GM03348 (cell line): Measurements from ENCODE around the gene GINS3.

Experiments used
- DNase-seq: peaks from one replicate; pipeline ENCODE4 v3.0.0; 2012; ENCODE audit warnings: low spot score

The GINS3 gene

GRCh38 chr16:58392215-58393137, at the start of gene GINS3:
TSS of gene GINS3 (plus strand) at chr16:58392471. CDS start at chr16:58392602, 131 bp downstream.
- DNase-seq = peak; percentile 94

GRCh38 chr16:58343562-58343961, 48.7 kb upstream of the GINS3 start:
- no peak for DNase-seq

- DNase-seq = no peak
Measured at GRCh38 chr16:58345574-58346354, 46.5 kb upstream of the GINS3 start.

- DNase-seq = no peak
Measured at GRCh38 chr16:58346831-58347371, 45.4 kb upstream of the GINS3 start.

- DNase-seq = no peak
Measured at GRCh38 chr16:58348986-58349385, 43.3 kb upstream of the GINS3 start.

DNA sequence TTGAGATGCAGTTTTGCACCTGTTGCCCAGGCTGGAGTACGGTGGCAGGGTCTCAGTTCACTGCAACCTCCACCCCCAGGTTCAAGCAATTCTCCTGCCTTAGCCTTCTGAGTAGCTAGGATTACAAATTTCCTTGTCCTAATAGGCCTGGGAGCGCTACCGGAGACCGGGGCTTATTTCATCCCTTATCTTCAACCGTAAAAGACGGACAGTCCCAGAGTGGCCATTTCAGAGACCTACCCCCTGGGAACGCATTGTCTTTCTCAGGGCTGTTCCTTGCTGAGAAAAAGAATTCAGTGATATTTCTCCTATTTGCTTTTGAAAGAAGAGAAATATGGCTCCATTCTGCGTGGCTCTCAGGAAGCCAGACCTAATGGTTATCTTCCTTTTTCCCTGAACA, 39.6 kb upstream of the GINS3 start:
- no peak for DNase-seq

- DNase-seq = no peak
Measured at GRCh38 chr16:58360041-58360634, 32.1 kb upstream of the GINS3 start.

- no peak for DNase-seq
Measured at GRCh38 chr16:58361726-58362125, 30.5 kb upstream of the GINS3 start.

DNA sequence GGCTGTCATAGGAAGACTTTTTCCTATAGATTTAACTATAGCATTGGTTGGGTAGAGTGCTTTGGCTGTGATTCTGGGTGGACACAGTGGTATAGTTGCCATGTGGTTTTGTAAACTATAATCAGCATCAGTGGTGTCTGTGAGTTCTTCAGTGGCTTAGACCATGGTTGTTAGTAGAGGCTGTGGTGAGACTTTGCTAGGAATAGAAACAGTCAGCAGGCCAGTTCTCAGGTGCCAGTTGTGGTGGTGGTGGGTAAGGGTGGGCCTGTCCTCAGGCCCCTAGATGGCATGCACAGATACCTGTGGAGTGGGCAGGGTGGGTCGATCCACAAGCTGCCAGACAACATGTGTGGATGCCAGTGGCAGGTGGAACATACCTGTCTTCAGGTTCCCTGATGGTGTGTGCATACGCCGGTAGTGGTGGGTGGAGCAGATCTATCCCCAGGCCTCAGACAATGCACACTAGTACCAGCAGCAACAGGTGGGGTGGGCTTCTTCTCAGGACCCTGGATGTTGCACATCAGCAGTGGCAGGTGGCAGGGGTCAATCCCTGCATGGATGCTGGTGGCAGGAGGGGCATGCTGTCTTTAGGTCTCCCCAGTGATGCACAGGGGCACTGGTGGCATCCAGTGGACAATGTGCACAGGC, 28.4 kb upstream of the GINS3 start:
- DNase-seq = no peak

DNA sequence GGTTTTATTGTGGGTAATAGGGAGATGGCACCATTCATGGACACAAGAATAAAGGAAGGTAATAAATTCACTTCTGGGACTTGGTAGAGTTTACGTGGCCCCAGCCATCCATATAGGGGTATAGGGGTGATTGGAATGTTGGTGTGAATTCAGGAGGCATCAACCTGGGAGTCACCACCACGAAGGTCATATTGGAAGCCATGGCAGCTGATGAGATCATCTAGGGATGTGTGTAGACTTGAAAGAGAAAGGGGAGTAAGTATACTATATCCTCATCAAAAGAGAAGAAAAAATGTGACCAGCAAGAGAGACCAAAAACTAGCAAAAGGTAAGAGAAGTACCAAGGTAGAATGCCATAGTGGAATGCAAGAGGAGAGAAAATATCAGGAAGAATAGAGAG, 26.6 kb upstream of the GINS3 start:
- DNase-seq = no peak

GRCh38 chr16:58366247-58367031, 25.8 kb upstream of the GINS3 start:
- DNase-seq = no peak

GRCh38 chr16:58367252-58367651, 25.0 kb upstream of the GINS3 start:
- no peak for DNase-seq

DNA sequence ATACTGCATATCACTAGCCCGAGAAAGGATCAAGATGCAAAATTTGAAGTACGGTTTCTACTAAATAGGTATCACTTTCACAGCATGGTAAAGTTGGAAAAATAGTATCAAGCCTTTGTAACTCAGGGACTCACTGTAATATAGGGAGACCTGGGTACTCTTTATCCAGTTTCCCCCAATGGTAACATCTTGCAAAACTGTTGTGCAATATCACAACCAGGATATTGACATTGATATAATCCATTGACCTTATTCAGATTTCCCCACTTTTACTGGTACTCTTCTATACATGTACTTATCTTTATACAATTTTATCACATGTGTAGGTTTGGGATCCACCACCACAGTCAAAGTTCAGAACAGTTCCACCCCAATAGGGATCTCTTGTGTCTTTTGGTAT, 20.4 kb upstream of the GINS3 start:
- no peak for DNase-seq

DNA sequence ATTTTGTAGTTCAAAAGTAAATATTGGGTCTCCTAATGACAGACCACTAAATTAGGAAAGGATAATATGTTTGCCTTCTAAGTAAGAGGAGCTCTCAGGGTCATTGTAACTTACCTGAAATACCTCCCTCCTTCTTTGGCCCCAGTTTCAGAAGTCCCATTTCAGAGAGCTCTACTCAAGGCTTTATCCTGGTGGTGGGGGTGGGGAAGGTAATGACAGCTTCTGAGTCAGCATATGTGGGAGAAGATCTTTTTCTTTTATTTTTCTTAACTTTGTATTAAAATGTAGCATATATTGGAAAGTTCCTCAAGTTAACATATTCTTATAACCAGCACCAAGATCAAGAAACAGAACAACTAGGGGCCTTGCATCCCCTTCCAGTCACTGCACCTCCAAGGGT, 16.9 kb upstream of the GINS3 start:
- no peak for DNase-seq

- no peak for DNase-seq
Measured at GRCh38 chr16:58377932-58378331, 14.3 kb upstream of the GINS3 start.

DNA sequence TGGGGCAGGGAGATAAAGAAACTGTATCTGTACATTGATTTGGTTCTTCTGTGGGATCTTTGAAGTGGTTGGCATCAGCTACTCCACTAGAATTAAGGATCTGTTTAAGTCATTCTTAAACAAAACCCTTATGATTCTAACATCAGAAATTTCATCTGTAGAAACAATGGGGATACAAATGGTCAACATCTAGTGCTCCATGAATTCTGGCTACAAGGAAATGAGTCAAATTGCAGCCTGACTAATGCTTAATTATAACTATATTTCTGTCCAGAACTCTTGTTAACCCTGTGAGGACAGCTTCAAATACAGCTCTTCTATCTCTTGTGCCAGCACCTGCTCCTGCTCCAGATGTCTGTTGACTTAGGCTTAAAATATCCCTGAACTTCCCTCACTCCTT, 13.9 kb upstream of the GINS3 start:
- DNase-seq = no peak

DNA sequence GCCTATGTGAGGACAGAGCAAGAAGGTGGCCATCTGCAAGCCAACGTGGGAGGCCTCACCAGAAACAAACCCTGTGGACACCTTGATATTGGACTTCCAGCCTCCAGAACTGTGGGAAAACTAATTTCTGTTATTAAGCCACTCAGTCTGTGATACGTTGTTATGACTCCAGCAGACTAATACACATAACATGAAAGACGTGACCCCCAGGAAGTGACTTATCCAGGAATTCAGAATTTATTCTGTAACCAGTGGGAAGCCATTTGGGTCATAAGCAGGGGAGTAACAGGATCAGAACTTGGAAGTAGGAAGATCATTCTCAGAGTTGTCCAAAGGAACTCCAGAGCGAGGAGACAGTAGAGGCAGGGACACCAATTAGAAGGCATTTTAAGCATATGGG, 12.5 kb upstream of the GINS3 start:
- DNase-seq = no peak

GRCh38 chr16:58381661-58382060, 10.6 kb upstream of the GINS3 start:
- no peak for DNase-seq

DNA sequence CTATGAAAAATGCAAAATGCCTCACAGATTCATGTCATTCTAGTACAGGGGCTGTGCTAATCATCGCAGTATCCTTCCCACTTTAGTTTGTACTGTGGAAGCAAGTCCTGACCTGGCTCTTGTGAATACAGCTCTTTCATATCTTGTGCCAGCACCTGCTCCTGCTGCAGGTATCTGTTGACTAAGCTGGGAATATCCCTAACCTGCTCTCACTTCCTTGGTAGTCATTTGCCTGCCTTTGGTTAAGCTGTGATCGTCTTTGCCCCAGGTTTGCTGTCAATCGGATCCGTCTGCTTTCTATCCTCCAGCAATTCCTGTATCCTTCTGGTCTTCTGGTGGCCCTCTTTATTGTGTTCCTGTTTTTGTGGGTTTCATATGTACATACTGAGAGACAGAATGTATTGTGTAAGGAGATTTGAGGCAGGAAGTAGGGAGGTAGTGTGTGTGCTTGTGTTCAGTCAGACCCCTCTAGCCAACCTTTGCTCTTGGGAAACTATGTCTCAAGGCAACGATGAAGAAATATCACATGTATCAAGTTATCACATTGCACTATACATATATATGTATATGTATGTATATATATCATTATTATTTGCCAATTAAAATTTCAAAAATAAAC, 7.7 kb upstream of the GINS3 start:
- no peak for DNase-seq

DNA sequence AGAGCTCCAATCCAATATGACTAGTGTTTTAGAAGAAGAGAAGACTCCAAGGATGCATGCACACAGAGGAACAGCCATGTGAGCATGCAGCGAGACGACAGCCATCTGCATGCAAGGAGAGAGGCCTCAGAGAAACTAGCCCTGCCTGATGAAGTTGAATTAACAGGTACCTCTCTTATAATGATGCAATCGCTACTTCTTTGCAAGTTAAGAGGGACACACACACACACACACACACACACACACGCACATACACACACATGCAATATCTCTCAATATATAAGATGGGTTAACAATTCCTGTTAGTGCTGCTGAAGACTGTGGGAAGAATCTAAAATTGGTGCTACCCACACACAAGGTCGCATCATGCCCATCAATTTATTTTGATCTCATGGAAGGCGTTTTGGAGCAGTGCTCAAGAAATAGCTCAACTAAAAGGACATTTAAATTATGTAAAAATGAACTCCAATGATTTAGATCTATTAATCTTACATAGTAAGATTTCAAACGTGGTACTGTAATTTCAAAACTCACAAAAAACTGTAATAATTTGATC, 7.0 kb upstream of the GINS3 start:
- no peak for DNase-seq
